Activated naive CD4-positive, alpha-beta T cell treated with anti-CD3 and anti-CD28 coated beads, Interleukin-2, amount 50 U/mL, for 24 hours (primary cell): ENCODE data around the gene AMFR.

Experiments
- H3K27ac Mint-ChIP-seq: one replicate; pipeline ENCODE4 v1.8.0; 2021; ENCODE audit warnings: mild to moderate bottlenecking, mixed read lengths
- H3K27me3 Mint-ChIP-seq: one replicate; pipeline ENCODE4 v1.8.0; 2021; ENCODE audit warnings: mixed read lengths
- H3K36me3 Mint-ChIP-seq: one replicate; pipeline ENCODE4 v1.8.0; 2021; ENCODE audit warnings: mixed read lengths
- H3K4me1 Mint-ChIP-seq: one replicate; pipeline ENCODE4 v1.8.0; 2021; ENCODE audit warnings: mixed read lengths
- H3K4me3 Mint-ChIP-seq: one replicate; pipeline ENCODE4 v1.8.0; 2021; ENCODE audit warnings: mild to moderate bottlenecking, mixed read lengths
- H3K9me3 Mint-ChIP-seq: one replicate; pipeline ENCODE4 v1.8.0; 2021; ENCODE audit warnings: mixed read lengths

The AMFR gene

DNA sequence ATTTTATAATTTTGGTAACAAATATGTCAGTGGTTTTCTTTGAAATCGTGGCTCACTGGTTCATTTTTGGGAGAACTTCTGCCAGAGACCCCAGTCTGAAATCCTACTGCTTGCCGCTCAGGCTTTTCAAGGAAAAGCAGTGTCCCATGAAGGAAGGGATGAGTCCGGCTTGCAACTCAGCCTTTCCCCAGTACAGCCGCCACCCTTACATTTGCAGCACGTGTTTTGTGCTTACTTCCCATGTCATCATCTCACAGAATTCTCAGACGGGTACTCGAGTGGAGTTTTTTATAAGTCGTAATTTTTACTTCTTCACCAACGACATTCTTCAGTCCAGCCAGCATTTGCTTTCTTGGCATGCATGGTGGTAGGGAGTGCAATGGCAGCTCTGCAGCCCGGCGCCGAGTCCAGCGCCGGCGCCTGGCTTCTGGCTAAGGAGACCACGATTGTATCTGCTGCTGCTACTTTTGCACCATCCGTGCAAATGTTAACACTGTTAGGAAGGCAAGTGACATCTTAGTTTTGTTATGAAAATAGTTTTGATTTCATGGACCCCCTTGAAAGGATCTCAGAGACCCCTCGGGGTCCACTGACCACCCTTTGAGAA, 111.0 kb downstream of the AMFR start:
- Mint-ChIP-seq H3K36me3 (no peaks in the 10 kb centered on the region), H3K4me1 (peaks cover 4% of the 10 kb centered on the region), H3K9me3 (no peaks in the 10 kb centered on the region), H3K27ac (no peak overlapping the region), H3K27me3 (no peaks in the 10 kb centered on the region), H3K4me3 (no peak overlapping the region)

DNA sequence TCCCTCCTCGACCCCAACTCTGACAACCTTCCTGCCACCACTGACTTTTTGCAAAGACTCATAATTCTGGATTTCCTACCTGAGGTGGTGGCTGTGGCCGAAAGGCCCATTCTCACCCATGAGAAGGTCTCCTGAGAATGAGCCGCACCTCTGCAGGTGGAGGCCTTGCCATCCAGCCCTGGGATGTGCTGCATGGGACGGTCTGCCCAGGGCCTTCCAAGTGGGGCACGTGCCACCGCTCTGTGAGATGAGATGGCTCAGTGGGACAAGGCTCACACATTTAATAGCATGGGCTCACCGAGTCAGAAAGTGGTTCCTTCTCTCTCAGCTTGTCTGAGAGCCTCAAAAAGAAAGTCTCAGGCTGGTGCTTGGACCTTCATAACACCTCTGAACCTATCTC, 112.8 kb downstream of the AMFR start:
- Mint-ChIP-seq H3K36me3 (no peaks in the 10 kb centered on the region), H3K4me1 (peaks cover 3% of the 10 kb centered on the region), H3K4me3 (no peak overlapping the region), H3K27me3 (no peaks in the 10 kb centered on the region), H3K9me3 (no peaks in the 10 kb centered on the region), H3K27ac (no peak overlapping the region)

DNA sequence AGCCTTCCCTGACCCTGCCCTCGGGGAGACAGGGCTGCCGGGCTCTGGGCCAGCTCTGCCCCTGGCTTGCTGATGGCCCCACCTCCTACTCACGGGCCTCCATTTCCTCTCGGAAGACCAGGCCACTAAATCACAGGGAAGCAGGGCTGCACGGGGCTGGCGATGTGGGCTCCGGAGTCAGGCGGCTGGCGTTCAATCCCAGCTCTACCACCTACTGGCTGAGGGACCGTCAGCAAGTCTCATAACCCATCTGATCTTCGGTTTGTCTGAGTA, 113.4 kb downstream of the AMFR start:
- Mint-ChIP-seq H3K36me3 (no peaks in the 10 kb centered on the region), H3K4me1 (no peaks in the 10 kb centered on the region), H3K4me3 (no peak overlapping the region), H3K9me3 (no peaks in the 10 kb centered on the region), H3K27ac (no peak overlapping the region), H3K27me3 (no peaks in the 10 kb centered on the region)
